ENCODE results near the gene TRHDE. TPM values are rescaled to one million over a fixed set of nuclear protein-coding genes. Genes with fewer than 3 reads are reported as not detected.

The TRHDE gene
- total RNA-seq, 1 donor from 2014 or later, result 0.87 TPM

GRCh38 chr12:72717036-72717435, 444.9 kb downstream of the TRHDE start:
- no peak for DNase-seq (ENCODE audit: low spot score)
- TF ChIP-seq CTCF (IDR thresholded peaks at IDR 0.05), result no peak
- Mint-ChIP-seq H3K9me3 (ENCODE audit: low read depth) (no peaks in the 10 kb centered on the region), H3K27ac (ENCODE audit: unreplicated experiment) (no peak overlapping the region), H3K4me3 (ENCODE audit: unreplicated experiment) (no peak overlapping the region), H3K27me3 (ENCODE audit: low read depth) (peaks cover 5% of the 10 kb centered on the region), H3K4me1 (ENCODE audit: low read depth) (no peaks in the 10 kb centered on the region), H3K36me3 (ENCODE audit: low read depth) (no peaks in the 10 kb centered on the region)

Measured in chondrocyte (in vitro differentiated cells).